Uterus (tissue), 4 donors: Measurements from ENCODE around the gene AMBP. TPM values are rescaled to one million over a fixed set of nuclear protein-coding genes. Genes with fewer than 3 reads are reported as not detected.

Experiments
- DNase-seq, 2 donors: peaks; one replicate each; pipeline ENCODE4 v3.0.0-alpha.2; 2019 to 2020
- H3K27ac ChIP-seq, 2 donors: fragments of 200-600 bp; sonication (generic); 1 replicate in 1 of 2; 2 replicates in 1 of 2; pipeline ENCODE4 v1.5.1; 2016 to 2018
- H3K27me3 ChIP-seq, 2 donors: fragments of 200-600 bp; sonication (generic); one replicate each; pipeline ENCODE4 v1.5.1; 2018 to 2019; ENCODE audit warnings: control low read depth in 1 of 2
- H3K36me3 ChIP-seq, 2 donors: fragments of 200-600 bp; sonication (generic); one replicate each; pipeline ENCODE4 v1.5.1; 2019; ENCODE audit warnings: control low read depth in 1 of 2
- H3K4me1 ChIP-seq, 2 donors: fragments of 200-600 bp; sonication (generic); one replicate each; pipeline ENCODE4 v1.5.1; 2018 to 2019; ENCODE audit warnings: control low read depth in 1 of 2
- H3K4me3 ChIP-seq, 2 donors: fragments of 200-600 bp; sonication (generic); 1 replicate in 1 of 2; 2 replicates in 1 of 2; pipeline ENCODE4 v1.5.1; 2018 to 2019; ENCODE audit warnings: mild to moderate bottlenecking in 1 of 2
- H3K9me3 ChIP-seq, 2 donors: fragments of 200-600 bp; sonication (generic); one replicate each; pipeline ENCODE4 v1.5.1; 2019; ENCODE audit warnings: control low read depth in 1 of 2
- CTCF ChIP-seq, 4 experiments: fragments of 200-600 bp in 2 of 4; fragments of 450-650 bp in 2 of 4; sonication (generic) in 2 of 4; IDR thresholded peaks; one replicate each; pipeline ENCODE4 v1.5.1; 2016 to 2019; ENCODE audit warnings: antibody characterized with exemption in 4 of 4, mild to moderate bottlenecking in 2 of 4, moderate library complexity in 1 of 4
- POLR2A ChIP-seq, 2 donors: fragments of 450-650 bp; IDR thresholded peaks; one replicate each; pipeline ENCODE4 v1.6.1; 2016; ENCODE audit warnings: antibody characterized with exemption in 2 of 2, mild to moderate bottlenecking in 1 of 2, moderate library complexity in 1 of 2
- intact Hi-C: fragments of 100-400 bp; cut with DNase I; formaldehyde crosslinking; loops from one replicate; pipeline ENCODE4 v1.15.1; 2023; ENCODE audit warnings: low total_unique reads
- total RNA-seq, 4 donors: library from RNA; depleted of rRNA in 3 of 4; stranded (reverse); fragments of >200 nt in 3 of 4; gene quantifications; one replicate each; pipeline versions ENCODE4 v1.1.0 to v1.2.4, GENCODE V29; 2014 to 2023
- donor health status: DM: yes; HTN: yes; CAD: no.

The AMBP gene
- total RNA-seq, 4 donors from 2014 or later = 1.3 TPM; not detected in 3

- intact Hi-C loops = no loop called here
- no peaks in the 10 kb centered on the region for H3K9me3 ChIP-seq
- no peaks in the 10 kb centered on the region for H3K36me3 ChIP-seq
- no peaks in the 10 kb centered on the region for H3K4me1 ChIP-seq
- H3K4me3 ChIP-seq = no peak overlapping the region
- TF ChIP-seq POLR2A (IDR thresholded peaks at IDR 0.05) (no peak), CTCF (IDR thresholded peaks at IDR 0.05) (no peak)
- DNase-seq = no peak
- H3K27me3 ChIP-seq = no peaks in the 10 kb centered on the region
- no peak overlapping the region for H3K27ac ChIP-seq
These were observed 32.1 kb upstream of the AMBP start for GRCh38 chr9:114110180-114110579.

- Histone ChIP-seq H3K4me1 (no peaks in the 10 kb centered on the region), H3K36me3 (no peaks in the 10 kb centered on the region), H3K4me3 (no peak overlapping the region), H3K9me3 (no peaks in the 10 kb centered on the region), H3K27me3 (no peaks in the 10 kb centered on the region), H3K27ac (no peak overlapping the region)
- DNase-seq = no peak
- intact Hi-C loops = no loop called here
- TF ChIP-seq CTCF (IDR thresholded peaks at IDR 0.05) (no peak), POLR2A (IDR thresholded peaks at IDR 0.05) (no peak)
These were observed 31.0 kb upstream of the AMBP start for GRCh38 chr9:114109124-114109523.

GRCh38 chr9:114108016-114108833, 30.1 kb upstream of the AMBP start:
- Histone ChIP-seq H3K4me1 (no peaks in the 10 kb centered on the region), H3K36me3 (no peaks in the 10 kb centered on the region), H3K4me3 (no peak overlapping the region), H3K27me3 (no peaks in the 10 kb centered on the region), H3K9me3 (no peaks in the 10 kb centered on the region), H3K27ac (no peak overlapping the region)
- peak; percentile 50 to 65 for DNase-seq
- intact Hi-C loops = no loop called here
- TF ChIP-seq POLR2A (IDR thresholded peaks at IDR 0.05) (no peak), CTCF (IDR thresholded peaks at IDR 0.05) (peak; percentile 79 to 89 (median 84))

- Histone ChIP-seq H3K4me1 (no peaks in the 10 kb centered on the region), H3K4me3 (no peak overlapping the region), H3K27me3 (no peaks in the 10 kb centered on the region), H3K9me3 (no peaks in the 10 kb centered on the region), H3K27ac (no peak overlapping the region), H3K36me3 (no peaks in the 10 kb centered on the region)
- no peak for DNase-seq
- no peak for TF ChIP-seq POLR2A (IDR thresholded peaks at IDR 0.05)
- TF ChIP-seq CTCF (IDR thresholded peaks at IDR 0.05) = no peak
- intact Hi-C loops = no loop called here
These were observed 29.3 kb upstream of the AMBP start for GRCh38 chr9:114107286-114108001.

GRCh38 chr9:114105236-114105635, 27.1 kb upstream of the AMBP start:
- H3K27me3 ChIP-seq = no peaks in the 10 kb centered on the region
- H3K4me3 ChIP-seq = no peak overlapping the region
- H3K27ac ChIP-seq = no peak overlapping the region
- no peaks in the 10 kb centered on the region for H3K36me3 ChIP-seq
- no peaks in the 10 kb centered on the region for H3K9me3 ChIP-seq
- DNase-seq = no peak
- no peaks in the 10 kb centered on the region for H3K4me1 ChIP-seq
- intact Hi-C loops = no loop called here
- no peak for TF ChIP-seq POLR2A (IDR thresholded peaks at IDR 0.05)
- no peak for TF ChIP-seq CTCF (IDR thresholded peaks at IDR 0.05)
